ENCODE data around the gene CAMK1G. TPM values are rescaled to one million over a fixed set of nuclear protein-coding genes. Genes with fewer than 3 reads are reported as not detected.

CAMK1G gene
- total and polyA plus RNA-seq, 9 donors: 7.6 to 20.2 (median 12.0) TPM

- no peaks in the 10 kb centered on the region for H3K36me3 ChIP-seq
- intact Hi-C loops (cut with DNase I): no loop called here
- H3K27me3 ChIP-seq: no peaks in the 10 kb centered on the region
- H3K4me1 ChIP-seq (ENCODE audit: insufficient read depth): no peaks in the 10 kb centered on the region
- no peak for DNase-seq
- no peak overlapping the region for H3K27ac ChIP-seq
- H3K4me3 ChIP-seq: no peak overlapping the region
- no peak for TF ChIP-seq EP300 (IDR thresholded peaks at IDR 0.05)
- no peak for TF ChIP-seq CTCF (IDR thresholded peaks at IDR 0.05)
- TF ChIP-seq POLR2A (IDR thresholded peaks at IDR 0.05): no peak
- WGBS, 3 donors: 73 to 100% (median 80%) methylated on average over 1 of the region's 1 CpG
- no peaks in the 10 kb centered on the region for H3K9me3 ChIP-seq
Observed at GRCh38 chr1:209607102-209607794, 23.7 kb downstream of the CAMK1G start.

- WGBS, 3 donors: 70 to 84% (median 77%) methylated on average over 8 of the region's 8 CpGs
- intact Hi-C loops (cut with DNase I): no loop called here
- Histone ChIP-seq H3K27ac (no peak overlapping the region), H3K27me3 (no peaks in the 10 kb centered on the region), H3K9me3 (no peaks in the 10 kb centered on the region), H3K4me1 (ENCODE audit: insufficient read depth) (no peaks in the 10 kb centered on the region), H3K4me3 (no peak overlapping the region), H3K36me3 (no peaks in the 10 kb centered on the region)
- TF ChIP-seq POLR2A (IDR thresholded peaks at IDR 0.05) (no peak), CTCF (IDR thresholded peaks at IDR 0.05) (no peak), EP300 (IDR thresholded peaks at IDR 0.05) (no peak)
- DNase-seq: no peak
Observed at GRCh38 chr1:209607795-209608178, 24.3 kb downstream of the CAMK1G start.

GRCh38 chr1:209609041-209609790 lies 25.7 kb downstream of the CAMK1G start:
- Histone ChIP-seq H3K36me3 (no peaks in the 10 kb centered on the region), H3K27me3 (no peaks in the 10 kb centered on the region), H3K4me3 (no peak overlapping the region), H3K9me3 (no peaks in the 10 kb centered on the region), H3K27ac (no peak overlapping the region), H3K4me1 (ENCODE audit: insufficient read depth) (no peaks in the 10 kb centered on the region)
- WGBS, 3 donors: 84 to 85% (median 84%) methylated on average over 9 of the region's 9 CpGs
- DNase-seq: no peak
- TF ChIP-seq CTCF (IDR thresholded peaks at IDR 0.05): no peak
- TF ChIP-seq EP300 (IDR thresholded peaks at IDR 0.05): no peak
- no peak for TF ChIP-seq POLR2A (IDR thresholded peaks at IDR 0.05)
- intact Hi-C loops (cut with DNase I): no loop called here

DNA sequence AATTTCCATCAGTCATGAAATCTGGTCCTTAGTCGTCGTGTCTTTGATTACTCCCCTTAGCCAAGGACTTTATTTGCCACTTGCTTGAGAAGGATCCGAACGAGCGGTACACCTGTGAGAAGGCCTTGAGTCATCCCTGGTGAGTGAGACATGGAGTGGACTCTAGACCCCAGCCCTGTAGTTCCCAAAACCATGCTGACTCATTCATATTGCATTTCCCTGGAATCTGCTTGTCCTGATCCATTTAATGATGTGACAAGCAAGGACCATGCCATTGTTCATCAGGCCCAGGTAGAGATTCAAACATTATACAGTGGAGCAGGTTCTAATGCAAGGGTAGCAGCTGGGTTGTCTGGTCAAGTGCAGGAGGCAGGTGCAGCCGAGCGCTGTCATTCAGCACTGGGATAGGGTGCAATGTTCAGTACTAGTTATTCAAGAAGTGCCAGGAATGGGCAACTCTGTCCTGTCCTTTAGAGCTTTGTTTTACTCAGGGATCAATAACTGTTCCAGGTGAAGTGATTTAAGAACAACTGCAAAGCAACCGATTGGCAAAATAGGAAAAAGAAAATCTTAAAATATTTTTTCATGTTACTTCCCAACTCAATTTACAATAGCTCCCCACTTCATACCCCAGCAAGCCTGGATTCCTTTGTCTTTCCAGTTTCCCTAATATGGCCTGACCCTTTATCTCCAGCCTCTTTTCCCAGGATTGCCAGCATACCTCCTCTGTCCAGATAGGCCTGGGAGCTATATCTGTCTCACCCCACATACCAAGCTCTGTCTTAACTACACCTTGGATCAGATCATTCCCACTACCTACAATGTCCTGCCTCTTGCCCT lies 26.5 kb downstream of the CAMK1G start:
- H3K36me3 ChIP-seq: no peaks in the 10 kb centered on the region
- WGBS, 3 donors: 86 to 92% (median 91%) methylated on average over 8 of the region's 8 CpGs
- no peaks in the 10 kb centered on the region for H3K4me1 ChIP-seq (ENCODE audit: insufficient read depth)
- no peaks in the 10 kb centered on the region for H3K9me3 ChIP-seq
- DNase-seq: no peak
- H3K4me3 ChIP-seq: no peak overlapping the region
- intact Hi-C loops (cut with DNase I): no loop called here
- TF ChIP-seq POLR2A (IDR thresholded peaks at IDR 0.05): no peak
- TF ChIP-seq CTCF (IDR thresholded peaks at IDR 0.05): no peak
- TF ChIP-seq EP300 (IDR thresholded peaks at IDR 0.05): no peak
- no peaks in the 10 kb centered on the region for H3K27me3 ChIP-seq
- no peak overlapping the region for H3K27ac ChIP-seq

All from ovary (tissue), 9 donors.